ENCODE measurements around the gene AGAP1.

GRCh38 chr2:235860111-235860510, 366.3 kb downstream of the AGAP1 start:
- no peak for TF ChIP-seq POLR2A (IDR thresholded peaks at IDR 0.05)
- no peak for TF ChIP-seq CTCF (IDR thresholded peaks at IDR 0.05)
